Keratinocyte (primary cell): ENCODE results near the gene RMND1. TPM values are rescaled to one million over a fixed set of nuclear protein-coding genes. Genes with fewer than 3 reads are reported as not detected.
A peak's percentile ranks its signal among the peaks of the same experiment; 100 is the strongest.

Experiments used
- DNase-seq: peaks from one replicate; pipeline ENCODE4 v3.0.0-alpha.2; 2011; ENCODE audit warnings: low read depth, missing footprints, low spot score
- FAIRE-seq: peaks from 2 replicates; lab custom pipeline; 2011; peaks lifted over from hg19 to GRCh38; lab: Jason Lieb, UNC
- H2AFZ ChIP-seq: 2 replicates; pipeline ENCODE4 v1.6.0; 2012; ENCODE audit warnings: low read length, control low read depth, inconsistent platforms; ENCODE audit not compliant: control insufficient read depth
- H3K27ac ChIP-seq: 2 replicates; pipeline ENCODE4 v1.5.1; 2011; ENCODE audit warnings: low read length; ENCODE audit not compliant: control insufficient read depth, insufficient read depth
- H3K27me3 ChIP-seq: 3 replicates; pipeline ENCODE4 v1.6.0; 2011; ENCODE audit warnings: low read length; ENCODE audit not compliant: control insufficient read depth, insufficient read depth; ENCODE audit errors: extremely low read depth
- H3K36me3 ChIP-seq, 2 experiments: 2 replicates in 1 of 2; 3 replicates in 1 of 2; pipeline ENCODE4 v1.5.1; 2011; ENCODE audit warnings: low read length in 2 of 2, mild to moderate bottlenecking in 1 of 2; ENCODE audit not compliant: control insufficient read depth in 2 of 2, insufficient read depth in 2 of 2; ENCODE audit errors: extremely low read depth in 1 of 2
- H3K4me1 ChIP-seq: 3 replicates; pipeline ENCODE4 v1.5.1; 2011; ENCODE audit warnings: low read length; ENCODE audit not compliant: control insufficient read depth, insufficient read depth; ENCODE audit errors: extremely low read depth
- H3K4me2 ChIP-seq: 3 replicates; pipeline ENCODE4 v1.6.0; 2011; ENCODE audit warnings: low read depth, low read length; ENCODE audit not compliant: control insufficient read depth, insufficient read depth; ENCODE audit errors: extremely low read depth
- H3K4me3 ChIP-seq, 3 experiments: fragments of 200-600 bp in 1 of 3; sonication (generic) in 1 of 3; 2 replicates in 2 of 3; 3 replicates in 1 of 3; pipeline ENCODE4 v1.5.1; 2011 to 2016; ENCODE audit warnings: low read length in 3 of 3, mild to moderate bottlenecking in 3 of 3, control low read depth in 2 of 3, inconsistent platforms in 1 of 3, low read depth in 1 of 3, mixed read lengths in 1 of 3, mixed run types in 1 of 3, moderate library complexity in 1 of 3; ENCODE audit not compliant: control insufficient read depth in 2 of 3, insufficient read depth in 2 of 3; ENCODE audit errors: extremely low read depth in 1 of 3
- H3K79me2 ChIP-seq: 2 replicates; pipeline ENCODE4 v1.6.0; 2012; ENCODE audit warnings: low read length; ENCODE audit not compliant: control insufficient read depth, insufficient read depth
- H3K9ac ChIP-seq: 3 replicates; pipeline ENCODE4 v1.6.0; 2011; ENCODE audit warnings: low read length; ENCODE audit not compliant: control insufficient read depth, insufficient read depth; ENCODE audit errors: extremely low read depth
- H3K9me1 ChIP-seq: 3 replicates; pipeline ENCODE4 v1.6.0; 2011; ENCODE audit warnings: low read length; ENCODE audit not compliant: control insufficient read depth, insufficient read depth; ENCODE audit errors: extremely low read depth
- H3K9me3 ChIP-seq: 2 replicates; pipeline ENCODE4 v1.5.1; 2012; ENCODE audit warnings: low read depth, low read length; ENCODE audit not compliant: control insufficient read depth
- H4K20me1 ChIP-seq: 3 replicates; pipeline ENCODE4 v1.6.0; 2011; ENCODE audit warnings: low read length; ENCODE audit not compliant: control insufficient read depth, insufficient read depth; ENCODE audit errors: extremely low read depth
- EZH2 ChIP-seq: IDR thresholded peaks from one replicate; pipeline ENCODE4 v1.6.1; 2012; ENCODE audit warnings: inconsistent platforms, mild to moderate bottlenecking, low read length, moderate library complexity
- dilution Hi-C: fragments of 300-500 bp; cut with MboI; formaldehyde crosslinking; loops from one replicate; pipeline ENCODE4 v1.7.0; 2020; ENCODE audit warnings: low sequenced_read_pairs; ENCODE audit not compliant: extremely low pct_ligation_motif_present
- polyA plus RNA-seq, 5 experiments: library from polyadenylated mRNA; depleted of rRNA in 3 of 5; stranded (reverse) in 3 of 5; stranded (forward) in 1 of 5; unstranded in 1 of 5; fragments of >200 nt; gene quantifications; 1 replicate in 1 of 5; 2 replicates in 3 of 5; 3 replicates in 1 of 5; pipeline versions ENCODE4 v1.2.1 to v1.2.3, GENCODE V29; 2011 to 2012; ENCODE audit warnings: missing spikeins in 2 of 5, low read depth in 1 of 5, low replicate concordance in 1 of 5
- TF ChIP-seq, protein P1 (sequence below), 3 experiments: IDR thresholded peaks in 1 of 3; conservative IDR thresholded peaks in 1 of 3; optimal IDR thresholded peaks in 1 of 3; 2 replicates in 2 of 3; 3 replicates in 1 of 3; pipeline versions ENCODE3 to v1.5.1; 2011; ENCODE audit warnings: low read length in 3 of 3, mild to moderate bottlenecking in 3 of 3, moderate library complexity in 2 of 3, control low read depth in 1 of 3, inconsistent platforms in 1 of 3; ENCODE audit not compliant: insufficient read depth in 2 of 3; ENCODE audit errors: extremely low read depth in 1 of 3

Gene RMND1
- polyA plus RNA-seq, 1 donor (not counting 4 experiments of a cell fraction or from before 2014, with no cell fraction given), result 23.1 TPM

DNA sequence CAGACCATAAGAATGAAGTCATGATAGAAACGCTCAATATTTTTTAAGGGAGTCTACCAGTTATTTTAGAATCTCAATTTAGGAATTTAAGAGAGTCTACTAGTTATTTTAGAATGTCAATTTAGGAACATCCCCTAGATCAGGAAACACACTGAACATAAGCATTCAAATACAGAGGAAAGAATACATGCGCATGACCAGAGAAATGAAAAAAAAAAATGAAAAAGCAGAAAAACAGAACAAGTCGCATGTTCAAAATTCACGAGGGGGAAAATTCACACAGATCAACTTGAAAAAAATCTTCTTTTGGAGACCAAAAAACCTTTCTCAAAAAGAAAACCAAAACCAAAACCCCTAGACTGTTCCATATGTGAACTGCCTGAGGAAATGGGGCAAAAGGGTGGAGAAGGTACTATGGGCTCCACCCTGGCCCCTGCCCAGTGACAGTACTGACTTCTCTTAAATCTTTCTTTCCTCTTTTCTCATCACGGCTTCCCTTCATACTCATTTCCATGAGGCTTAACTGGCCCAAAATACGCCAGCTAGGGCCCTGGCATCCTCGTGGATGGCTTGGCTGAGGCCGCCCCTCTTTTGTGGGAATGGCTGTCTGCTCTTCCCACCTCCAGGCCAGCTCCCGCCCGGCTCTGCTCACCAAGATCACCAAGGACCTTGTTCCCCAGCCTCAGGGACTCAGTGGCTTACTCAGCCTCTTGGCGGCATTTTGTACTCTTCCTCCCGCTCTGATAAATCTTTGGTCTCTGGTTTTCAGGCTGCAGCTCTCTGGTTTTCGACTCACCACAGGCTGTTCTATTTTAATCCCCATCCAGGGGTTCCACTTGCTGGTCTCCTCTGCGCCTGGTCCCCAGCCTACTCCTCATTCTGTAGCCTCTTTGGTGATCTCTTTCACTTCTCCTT, 71.7 kb downstream of the RMND1 start:
- H2AFZ ChIP-seq, result peak overlapping the region; percentile 74
- no peaks in the 10 kb centered on the region for H3K9me3 ChIP-seq
- H3K9ac ChIP-seq, result peak overlapping the region; percentile 46
- DNase-seq, result no peak
- no peaks in the 10 kb centered on the region for H3K9me1 ChIP-seq
- H3K27me3 ChIP-seq, result no peaks in the 10 kb centered on the region
- H3K79me2 ChIP-seq, result peaks cover 50% of the 10 kb centered on the region
- peak overlapping the region; percentile 79 for H3K4me2 ChIP-seq
- no peak for TF ChIP-seq EZH2
- TF ChIP-seq, protein P1, sequence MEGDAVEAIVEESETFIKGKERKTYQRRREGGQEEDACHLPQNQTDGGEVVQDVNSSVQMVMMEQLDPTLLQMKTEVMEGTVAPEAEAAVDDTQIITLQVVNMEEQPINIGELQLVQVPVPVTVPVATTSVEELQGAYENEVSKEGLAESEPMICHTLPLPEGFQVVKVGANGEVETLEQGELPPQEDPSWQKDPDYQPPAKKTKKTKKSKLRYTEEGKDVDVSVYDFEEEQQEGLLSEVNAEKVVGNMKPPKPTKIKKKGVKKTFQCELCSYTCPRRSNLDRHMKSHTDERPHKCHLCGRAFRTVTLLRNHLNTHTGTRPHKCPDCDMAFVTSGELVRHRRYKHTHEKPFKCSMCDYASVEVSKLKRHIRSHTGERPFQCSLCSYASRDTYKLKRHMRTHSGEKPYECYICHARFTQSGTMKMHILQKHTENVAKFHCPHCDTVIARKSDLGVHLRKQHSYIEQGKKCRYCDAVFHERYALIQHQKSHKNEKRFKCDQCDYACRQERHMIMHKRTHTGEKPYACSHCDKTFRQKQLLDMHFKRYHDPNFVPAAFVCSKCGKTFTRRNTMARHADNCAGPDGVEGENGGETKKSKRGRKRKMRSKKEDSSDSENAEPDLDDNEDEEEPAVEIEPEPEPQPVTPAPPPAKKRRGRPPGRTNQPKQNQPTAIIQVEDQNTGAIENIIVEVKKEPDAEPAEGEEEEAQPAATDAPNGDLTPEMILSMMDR (optimal IDR thresholded peaks at IDR 0.05 in 1 of 3, IDR thresholded peaks at IDR 0.05 in 1 of 3, conservative IDR thresholded peaks at IDR 0.05 in 1 of 3; ENCODE audit: extremely low read depth in 1 of 3, insufficient read depth in 2 of 3, low read length in 3 of 3), result no peak
- peaks cover 0 to under 1% of the 10 kb centered on the region in 2 experiments for H3K36me3 ChIP-seq
- H3K4me3 ChIP-seq, result peak overlapping the region in 1 of 3 experiments; percentile 11
- no peak for FAIRE-seq
- dilution Hi-C loops, result no loop called here
- peaks cover 15% of the 10 kb centered on the region for H3K4me1 ChIP-seq
- H3K27ac ChIP-seq, result peak overlapping the region; percentile 18
- peaks cover 2% of the 10 kb centered on the region for H4K20me1 ChIP-seq

DNA sequence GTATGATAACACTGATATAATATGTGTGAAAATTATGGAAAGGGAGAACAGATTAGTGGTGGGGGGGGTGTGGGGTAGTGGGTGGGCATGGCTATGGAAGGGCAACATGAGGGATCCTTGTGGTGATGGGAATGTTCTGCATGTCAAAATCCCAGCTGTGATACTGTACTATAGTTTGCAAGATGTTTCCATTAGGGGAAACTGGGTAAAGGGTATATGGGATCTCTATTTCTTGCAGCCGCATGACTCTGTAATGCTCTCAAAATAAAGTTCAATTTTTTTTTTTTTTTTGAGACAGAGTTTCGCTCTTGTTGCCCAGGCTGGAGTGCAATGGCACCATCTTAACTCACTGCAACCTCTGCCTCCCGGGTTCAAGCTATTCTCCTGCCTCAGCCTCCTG, 74.8 kb downstream of the RMND1 start:
- Histone ChIP-seq H3K9me1 (no peaks in the 10 kb centered on the region), H3K27me3 (no peaks in the 10 kb centered on the region), H3K4me1 (peaks cover 23% of the 10 kb centered on the region), H3K27ac (no peak overlapping the region), H3K79me2 (peaks cover 50% of the 10 kb centered on the region), H2AFZ (no peak overlapping the region), H4K20me1 (peaks cover 2% of the 10 kb centered on the region), H3K4me3 (no peak overlapping the region), H3K9ac (no peak overlapping the region), H3K4me2 (no peak overlapping the region), H3K36me3 (peaks cover 2 to 3% of the 10 kb centered on the region in 2 experiments), H3K9me3 (no peaks in the 10 kb centered on the region)
- TF ChIP-seq, protein P1 (optimal IDR thresholded peaks at IDR 0.05 in 1 of 3, IDR thresholded peaks at IDR 0.05 in 1 of 3, conservative IDR thresholded peaks at IDR 0.05 in 1 of 3; ENCODE audit: extremely low read depth in 1 of 3, insufficient read depth in 2 of 3, low read length in 3 of 3), result no peak
- TF ChIP-seq EZH2, result no peak
- no peak for DNase-seq
- dilution Hi-C loops, result no loop called here
- FAIRE-seq, result no peak
